ENCODE data around the gene NTRK3.

DNA sequence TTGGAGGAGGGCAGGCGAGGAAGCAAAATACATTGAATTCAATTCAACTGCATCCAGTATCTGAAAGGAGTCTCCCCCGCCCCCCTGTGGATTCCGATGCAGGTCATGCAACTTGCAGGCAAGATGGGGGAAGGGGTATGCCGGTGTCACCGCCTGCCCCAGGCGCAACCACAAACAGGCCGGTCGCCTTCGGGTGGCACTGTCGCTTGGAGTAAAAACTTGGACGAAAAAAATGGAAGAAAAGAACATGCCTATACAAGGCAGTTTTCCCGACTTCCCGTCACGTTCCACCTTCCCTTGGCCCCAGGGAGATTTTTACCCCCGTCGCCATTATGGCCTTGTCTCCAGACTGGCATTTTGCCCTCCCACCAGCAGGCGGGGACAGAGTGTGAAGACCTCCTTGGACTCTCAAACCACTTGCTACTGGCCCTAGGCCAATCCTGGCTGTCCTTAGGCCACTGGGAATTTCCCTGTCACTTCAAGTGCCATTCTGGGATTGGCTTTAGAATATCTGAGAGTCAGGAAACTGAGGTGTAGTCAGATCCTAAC lies 1.6 kb upstream of the NTRK3 start:
- TF ChIP-seq LEF1 (IDR thresholded peaks at IDR 0.05; ENCODE audit: borderline replicate concordance): no peak
- TF ChIP-seq, protein P1, sequence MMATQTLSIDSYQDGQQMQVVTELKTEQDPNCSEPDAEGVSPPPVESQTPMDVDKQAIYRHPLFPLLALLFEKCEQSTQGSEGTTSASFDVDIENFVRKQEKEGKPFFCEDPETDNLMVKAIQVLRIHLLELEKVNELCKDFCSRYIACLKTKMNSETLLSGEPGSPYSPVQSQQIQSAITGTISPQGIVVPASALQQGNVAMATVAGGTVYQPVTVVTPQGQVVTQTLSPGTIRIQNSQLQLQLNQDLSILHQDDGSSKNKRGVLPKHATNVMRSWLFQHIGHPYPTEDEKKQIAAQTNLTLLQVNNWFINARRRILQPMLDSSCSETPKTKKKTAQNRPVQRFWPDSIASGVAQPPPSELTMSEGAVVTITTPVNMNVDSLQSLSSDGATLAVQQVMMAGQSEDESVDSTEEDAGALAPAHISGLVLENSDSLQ (IDR thresholded peaks at IDR 0.05): no peak

Measured in HEK293T (cell line).